HepG2 (cell line): ENCODE measurements around the gene TULP4. TPM values are rescaled to one million over a fixed set of nuclear protein-coding genes. Genes with fewer than 3 reads are reported as not detected.

Source experiments
- ATAC-seq: fragments of 200-7000 bp; cut with Tn5 transposase; 3 replicates; pipeline ENCODE4 v1.9.1; 2020; ENCODE audit warnings: mild to moderate bottlenecking, moderate library complexity
- BruUV-seq: library from RNA; stranded (reverse); fragments of 400-500 nt; replicated peaks from 2 replicates; lab custom pipeline; 2021; lab: Mats Ljungman, UMichigan
- CTCF ChIA-PET: fragments of 300-600 bp; formaldehyde crosslinking; extraction: SDS; loops from one replicate; lab custom pipeline; 2021; ENCODE audit warnings: low total read pairs, inconsistent platforms, low intra/inter-chr PET ratio; lab: Yijun Ruan, JAX
- POLR2A ChIA-PET: fragments of 350-600 bp; sonication (Branson Sonifier 250); formaldehyde crosslinking; loops from one replicate; lab custom pipeline; 2020; ENCODE audit warnings: antibody characterized with exemption, inconsistent platforms; lab: Yijun Ruan, JAX
- DNase-seq: peaks from one replicate; pipeline ENCODE4 v3.0.0-alpha.2; 2015; ENCODE audit warnings: low spot score
- FAIRE-seq: peaks from 3 replicates; lab custom pipeline; 2011; peaks lifted over from hg19 to GRCh38; lab: Jason Lieb, UNC
- H2AFZ ChIP-seq: one replicate; pipeline ENCODE4 v1.6.1; 2011; ENCODE audit warnings: low read length, inconsistent platforms
- H3K27ac ChIP-seq: fragments of 300-600 bp; 3 replicates; pipeline ENCODE4 v1.8.0; 2011; ENCODE audit warnings: mixed run types, mild to moderate bottlenecking, mixed read lengths, low read length, inconsistent platforms; ENCODE audit not compliant: insufficient read depth; ENCODE audit errors: extremely low read length
- H3K27me3 ChIP-seq, 2 experiments: fragments of 200-600 bp in 1 of 2; 2 replicates in 1 of 2; 3 replicates in 1 of 2; pipeline versions ENCODE4 v1.6.0 to v1.8.0; 2011; ENCODE audit warnings: low read length in 2 of 2, mild to moderate bottlenecking in 2 of 2, moderate library complexity in 2 of 2, inconsistent platforms in 1 of 2; ENCODE audit not compliant: insufficient read depth in 2 of 2, control insufficient read depth in 1 of 2
- H3K36me3 ChIP-seq, 2 experiments: fragments of 200-600 bp in 1 of 2; replicated peaks in 1 of 2; 2 replicates in 1 of 2; 3 replicates in 1 of 2; pipeline versions ENCODE4 v1.5.1 to v1.8.0; 2011; ENCODE audit warnings: low read length in 2 of 2, inconsistent platforms in 1 of 2; ENCODE audit not compliant: insufficient read depth in 2 of 2, control insufficient read depth in 1 of 2
- H3K4me1 ChIP-seq: 2 replicates; pipeline ENCODE4 v1.5.1; 2012; ENCODE audit warnings: low read length, inconsistent platforms; ENCODE audit not compliant: insufficient read depth
- H3K4me2 ChIP-seq: 2 replicates; pipeline ENCODE4 v1.6.0; 2011; ENCODE audit warnings: low read depth, low read length, inconsistent platforms
- H3K4me3 ChIP-seq, 3 experiments: fragments of 200-600 bp in 1 of 3; sonication (generic), shearing (Covaris generic) in 1 of 3; replicated peaks in 1 of 3; 2 replicates each; pipeline ENCODE4 v1.5.1; 2011 to 2016; ENCODE audit warnings: low read length in 3 of 3, inconsistent platforms in 2 of 3, low read depth in 2 of 3, mild to moderate bottlenecking in 2 of 3, control low read depth in 1 of 3, mixed read lengths in 1 of 3; ENCODE audit not compliant: insufficient read depth in 1 of 3
- H3K79me2 ChIP-seq: one replicate; pipeline ENCODE4 v1.6.1; 2011; ENCODE audit warnings: low read length, inconsistent platforms; ENCODE audit not compliant: insufficient read depth
- H3K9ac ChIP-seq: 2 replicates; pipeline ENCODE4 v1.6.0; 2011; ENCODE audit warnings: mild to moderate bottlenecking, low read depth, low read length, inconsistent platforms; ENCODE audit not compliant: insufficient read depth
- H3K9me3 ChIP-seq: 2 replicates; pipeline ENCODE4 v1.5.1; 2012; ENCODE audit warnings: mild to moderate bottlenecking, low read length
- H4K20me1 ChIP-seq: 2 replicates; pipeline ENCODE4 v1.6.0; 2011; ENCODE audit warnings: inconsistent platforms, mild to moderate bottlenecking, low read length, moderate library complexity; ENCODE audit not compliant: insufficient read depth
- DDIT3 ChIP-seq: sonication (generic); formaldehyde crosslinking; IDR thresholded peaks from 2 replicates; pipeline ENCODE4 v1.4.0; 2020; ENCODE audit warnings: mild to moderate bottlenecking, missing genetic modification reagents
- GATAD2A ChIP-seq: IDR thresholded peaks from 2 replicates; pipeline ENCODE4 v1.6.1; 2016
- HOXD1 ChIP-seq: sonication (generic); formaldehyde crosslinking; IDR thresholded peaks from 2 replicates; pipeline ENCODE4 v1.5.0; 2020; ENCODE audit warnings: missing genetic modification reagents
- JUN ChIP-seq: sonication (generic); formaldehyde crosslinking; IDR thresholded peaks from 2 replicates; pipeline ENCODE4 v1.4.0; 2020; ENCODE audit warnings: mild to moderate bottlenecking, missing genetic modification reagents
- MED8 ChIP-seq: sonication (generic); formaldehyde crosslinking; IDR thresholded peaks from 2 replicates; pipeline ENCODE4 v1.8.1; 2023; ENCODE audit warnings: mild to moderate bottlenecking, missing genetic modification reagents; ENCODE audit not compliant: insufficient replicate concordance
- PBX2 ChIP-seq: IDR thresholded peaks from 2 replicates; pipeline ENCODE4 v1.6.1; 2016; ENCODE audit warnings: control low read depth
- RXRA ChIP-seq: sonication (generic); formaldehyde crosslinking; IDR thresholded peaks from 2 replicates; pipeline ENCODE4 v1.5.1; 2020; ENCODE audit warnings: missing genetic modification reagents
- SMARCE1 ChIP-seq: fragments of 450-650 bp; IDR thresholded peaks from 2 replicates; pipeline ENCODE4 v1.6.1; 2017; ENCODE audit warnings: borderline replicate concordance
- ZNF12 ChIP-seq: sonication (generic); formaldehyde crosslinking; IDR thresholded peaks from 2 replicates; pipeline ENCODE4 v1.5.0; 2020; ENCODE audit warnings: missing genetic modification reagents
- ZNF432 ChIP-seq: sonication (generic); formaldehyde crosslinking; IDR thresholded peaks from 2 replicates; pipeline ENCODE4 v1.5.0; 2020; ENCODE audit warnings: missing genetic modification reagents, mild to moderate bottlenecking, borderline replicate concordance
- ZNF772 ChIP-seq: sonication (generic); formaldehyde crosslinking; IDR thresholded peaks from 2 replicates; pipeline ENCODE4 v1.5.0; 2020; ENCODE audit warnings: mild to moderate bottlenecking, missing genetic modification reagents
- ZNF841 ChIP-seq: sonication (generic); formaldehyde crosslinking; IDR thresholded peaks from 2 replicates; pipeline ENCODE4 v1.8.1; 2023; ENCODE audit warnings: missing genetic modification reagents, borderline replicate concordance
- WGBS: methylation state at CpG from one replicate; pipeline ENCODE4 v1.1.6; 2017; ENCODE audit warnings: low lambda C conversion rate; 5-methylcytosine and 5-hydroxymethylcytosine counted together
- in situ Hi-C: cut with HindIII; loops from 2 replicates; pipeline ENCODE4 v1.10.0; 2017; ENCODE audit warnings: low pct_unique_long_range_greater_than_20kb; ENCODE audit not compliant: extremely low pct_ligation_motif_present
- intact Hi-C: fragments of 100-400 bp; cut with micrococcal nuclease; formaldehyde crosslinking; loops from one replicate; pipeline ENCODE4 v1.10.0; 2022; ENCODE audit not compliant: unreplicated experiment
- polyA plus RNA-seq, 8 experiments: library from polyadenylated mRNA; depleted of rRNA in 3 of 8; stranded (reverse) in 7 of 8; unstranded in 1 of 8; fragments of >200 nt; fragmentation: Illumina TruSeq in 4 of 8; extraction: Trizol in 4 of 8; gene quantifications; 2 replicates each; pipeline versions ENCODE4 v1.2.1 to v1.2.3, GENCODE V29; 2011 to 2016; ENCODE audit warnings: low read depth in 4 of 8, missing spikeins in 1 of 8, mixed read lengths in 1 of 8; ENCODE audit not compliant: insufficient read depth in 1 of 8
- total RNA-seq, 5 experiments: library from RNA; depleted of rRNA; stranded (reverse); fragments of >200 nt; fragmentation: Illumina TruSeq; extraction: Trizol; gene quantifications; 2 replicates each; pipeline ENCODE4 v1.2.3, GENCODE V29; 2016; ENCODE audit warnings: low read depth in 1 of 5
- TF ChIP-seq, protein P1 (sequence below): sonication (generic); formaldehyde crosslinking; IDR thresholded peaks from 2 replicates; pipeline ENCODE4 v1.4.0; 2020; ENCODE audit warnings: mild to moderate bottlenecking, missing genetic modification reagents

Gene TULP4
- total and polyA plus RNA-seq, 2 of the 13 experiments (the other 11 are each of a cell fraction or from before 2014, with no cell fraction given), result 21.1 to 122 TPM

- Histone ChIP-seq H3K4me1 (peaks cover 27% of the 10 kb centered on the region), H3K27ac (no peak overlapping the region), H3K4me2 (no peak overlapping the region), H3K9me3 (peaks cover 12% of the 10 kb centered on the region), H3K27me3 (no peaks in the 10 kb centered on the region), H2AFZ (no peak overlapping the region), H3K9ac (no peak overlapping the region), H4K20me1 (no peaks in the 10 kb centered on the region), H3K79me2 (peaks cover 9% of the 10 kb centered on the region), H3K4me3 (no peak overlapping the region), H3K36me3 (peaks cover 5 to 13% of the 10 kb centered on the region in 2 experiments)
- WGBS, result 99% methylated on average over 4 of the region's 4 CpGs
- DNase-seq, result no peak
- ATAC-seq, result no peak
- ChIA-PET CTCF (no interaction called here), POLR2A (no interaction called here)
- in situ Hi-C loops, result no loop called here
- TF ChIP-seq ZNF12 (CRISPR knock-in tag) (peak; percentile 75), ZNF432 (no peak)
- no TSS peak for BruUV-seq
- intact Hi-C loops, result loop anchor here (5.0 kb wide), 1 partner anchor 155 kb away; no protein-coding TSS in a partner anchor
- FAIRE-seq, result no peak
Measured at GRCh38 chr6:158397578-158397977, 85.3 kb downstream of the TULP4 start.

- BruUV-seq, result no TSS peak
- POLR2A ChIA-PET, result no interaction called here
- no peak for TF ChIP-seq DDIT3 (CRISPR knock-in tag)
- TF ChIP-seq GATAD2A, result no peak
- no peak for TF ChIP-seq ZNF841 (CRISPR knock-in tag)
- no peak for TF ChIP-seq JUN
- no peak for TF ChIP-seq ZNF772 (CRISPR knock-in tag)
- no peak for TF ChIP-seq HOXD1 (CRISPR knock-in tag)
- TF ChIP-seq RXRA (CRISPR knock-in tag), result no peak
- TF ChIP-seq PBX2 (CRISPR knock-in tag), result no peak
- TF ChIP-seq MED8 (CRISPR knock-in tag), result no peak
- TF ChIP-seq SMARCE1, result no peak
- TF ChIP-seq, protein P1, sequence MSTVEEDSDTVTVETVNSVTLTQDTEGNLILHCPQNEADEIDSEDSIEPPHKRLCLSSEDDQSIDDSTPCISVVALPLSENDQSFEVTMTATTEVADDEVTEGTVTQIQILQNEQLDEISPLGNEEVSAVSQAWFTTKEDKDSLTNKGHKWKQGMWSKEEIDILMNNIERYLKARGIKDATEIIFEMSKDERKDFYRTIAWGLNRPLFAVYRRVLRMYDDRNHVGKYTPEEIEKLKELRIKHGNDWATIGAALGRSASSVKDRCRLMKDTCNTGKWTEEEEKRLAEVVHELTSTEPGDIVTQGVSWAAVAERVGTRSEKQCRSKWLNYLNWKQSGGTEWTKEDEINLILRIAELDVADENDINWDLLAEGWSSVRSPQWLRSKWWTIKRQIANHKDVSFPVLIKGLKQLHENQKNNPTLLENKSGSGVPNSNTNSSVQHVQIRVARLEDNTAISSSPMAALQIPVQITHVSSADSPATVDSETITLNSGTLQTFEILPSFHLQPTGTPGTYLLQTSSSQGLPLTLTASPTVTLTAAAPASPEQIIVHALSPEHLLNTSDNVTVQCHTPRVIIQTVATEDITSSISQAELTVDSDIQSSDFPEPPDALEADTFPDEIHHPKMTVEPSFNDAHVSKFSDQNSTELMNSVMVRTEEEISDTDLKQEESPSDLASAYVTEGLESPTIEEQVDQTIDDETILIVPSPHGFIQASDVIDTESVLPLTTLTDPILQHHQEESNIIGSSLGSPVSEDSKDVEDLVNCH (CRISPR knock-in tag), result no peak
Measured at GRCh38 chr6:158398252-158399024, 86.2 kb downstream of the TULP4 start.

More at GRCh38 chr6:158398252-158399024, 86.2 kb downstream of the TULP4 start:
- no peak for ATAC-seq
- no peak overlapping the region for H2AFZ ChIP-seq
- no peak overlapping the region for H3K27ac ChIP-seq
- intact Hi-C loops, result loop anchor here (5.0 kb wide), 1 partner anchor 156 kb away; no protein-coding TSS in a partner anchor
- H3K4me3 ChIP-seq, result no peak overlapping the region
- peaks cover 5 to 13% of the 10 kb centered on the region in 2 experiments for H3K36me3 ChIP-seq
- in situ Hi-C loops, result no loop called here
- peaks cover 26% of the 10 kb centered on the region for H3K4me1 ChIP-seq
- CTCF ChIA-PET, result no interaction called here
- peaks cover 6% of the 10 kb centered on the region for H3K9me3 ChIP-seq
- H3K27me3 ChIP-seq, result no peaks in the 10 kb centered on the region
- FAIRE-seq, result no peak
- H4K20me1 ChIP-seq, result no peaks in the 10 kb centered on the region
- 99% methylated on average over 3 of the region's 3 CpGs for WGBS
- no peak for DNase-seq
- H3K9ac ChIP-seq, result no peak overlapping the region
- H3K79me2 ChIP-seq, result peaks cover 9% of the 10 kb centered on the region
- no peak overlapping the region for H3K4me2 ChIP-seq
